ENCODE measurements around the gene CDH22.

Gene CDH22

GRCh38 chr20:46330072-46330763 lies 21.9 kb upstream of the CDH22 start:
- TF ChIP-seq POLR2AphosphoS5 (IDR thresholded peaks at IDR 0.05; ENCODE audit: low read depth, low read length) = no peak
- TF ChIP-seq FOXP2 (optimal IDR thresholded peaks at IDR 0.05; ENCODE audit: borderline replicate concordance, extremely low read depth, extremely low read length, insufficient read depth) = no peak
- no peak for TF ChIP-seq SIN3A (IDR thresholded peaks at IDR 0.05; ENCODE audit: borderline replicate concordance, insufficient read depth, low read length)
- TF ChIP-seq REST (IDR thresholded peaks at IDR 0.05; ENCODE audit: insufficient read depth in 1 of 2, low read depth in 2 of 2, low read length in 2 of 2) = no peak
- TF ChIP-seq TAF1 (IDR thresholded peaks at IDR 0.05; ENCODE audit: borderline replicate concordance, insufficient read depth, low read length) = no peak

GRCh38 chr20:46328200-46328882 lies 20.0 kb upstream of the CDH22 start:
- TF ChIP-seq TAF1 (IDR thresholded peaks at IDR 0.05; ENCODE audit: borderline replicate concordance, insufficient read depth, low read length) (no peak), SIN3A (IDR thresholded peaks at IDR 0.05; ENCODE audit: borderline replicate concordance, insufficient read depth, low read length) (no peak)

GRCh38 chr20:46327557-46327956 lies 19.3 kb upstream of the CDH22 start:
- no peak for TF ChIP-seq REST (IDR thresholded peaks at IDR 0.05; ENCODE audit: insufficient read depth in 1 of 2, low read depth in 2 of 2, low read length in 2 of 2)
- no peak for TF ChIP-seq TAF1 (IDR thresholded peaks at IDR 0.05; ENCODE audit: borderline replicate concordance, insufficient read depth, low read length)

- TF ChIP-seq POLR2AphosphoS5 (IDR thresholded peaks at IDR 0.05; ENCODE audit: low read depth, low read length) (no peak), TAF1 (IDR thresholded peaks at IDR 0.05; ENCODE audit: borderline replicate concordance, insufficient read depth, low read length) (no peak), SIN3A (IDR thresholded peaks at IDR 0.05; ENCODE audit: borderline replicate concordance, insufficient read depth, low read length) (no peak), REST (IDR thresholded peaks at IDR 0.05; ENCODE audit: insufficient read depth in 1 of 2, low read depth in 2 of 2, low read length in 2 of 2) (no peak), FOXP2 (optimal IDR thresholded peaks at IDR 0.05; ENCODE audit: borderline replicate concordance, extremely low read depth, extremely low read length, insufficient read depth) (no peak)
These were observed 17.5 kb upstream of the CDH22 start for GRCh38 chr20:46325789-46326188.

GRCh38 chr20:46324960-46325703 lies 16.8 kb upstream of the CDH22 start:
- TF ChIP-seq SIN3A (IDR thresholded peaks at IDR 0.05; ENCODE audit: borderline replicate concordance, insufficient read depth, low read length) = no peak
- TF ChIP-seq REST (IDR thresholded peaks at IDR 0.05; ENCODE audit: insufficient read depth in 1 of 2, low read depth in 2 of 2, low read length in 2 of 2) = no peak
- no peak for TF ChIP-seq TAF1 (IDR thresholded peaks at IDR 0.05; ENCODE audit: borderline replicate concordance, insufficient read depth, low read length)
- no peak for TF ChIP-seq FOXP2 (optimal IDR thresholded peaks at IDR 0.05; ENCODE audit: borderline replicate concordance, extremely low read depth, extremely low read length, insufficient read depth)
- TF ChIP-seq POLR2AphosphoS5 (IDR thresholded peaks at IDR 0.05; ENCODE audit: low read depth, low read length) = no peak
